ENCODE measurements around the gene PER3. TPM values are rescaled to one million over a fixed set of nuclear protein-coding genes. Genes with fewer than 3 reads are reported as not detected.
"Not testable (repeated sequence)": the region's sequence is repeated elsewhere in the genome, so short reads cannot be mapped to it uniquely, and the experiment has no call there.

PER3 gene
- total RNA-seq, 1 experiment from 2014 or later, result 13.2 TPM

DNA sequence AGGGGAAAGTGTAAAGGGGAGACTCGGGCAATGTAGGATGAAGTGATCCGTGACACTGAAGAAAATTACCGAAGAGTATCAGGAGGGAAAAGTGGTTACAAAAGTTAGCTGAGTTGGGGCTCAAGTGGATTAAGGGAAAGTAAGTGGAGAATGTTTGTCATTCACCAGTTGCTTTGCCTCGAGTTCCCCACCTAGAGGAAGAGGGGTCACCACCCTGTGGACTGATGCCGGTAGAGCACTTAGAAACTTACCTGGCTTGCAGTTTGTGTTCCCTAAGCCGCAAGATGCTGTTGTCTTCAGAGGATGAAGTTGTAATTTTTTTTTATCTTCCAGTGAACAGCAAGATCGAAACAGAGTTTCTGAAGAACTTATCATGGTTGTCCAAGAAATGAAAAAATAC lies 1.0 kb downstream of the PER3 start:
- H3K36me3 ChIP-seq, result peaks cover 65% of the 10 kb centered on the region
- peak overlapping the region; percentile 70; the same call in 1 of the 2 replicates for H3K4me3 ChIP-seq
- no peak overlapping the region for H3K27ac ChIP-seq
- peaks cover 16% of the 10 kb centered on the region for H3K4me1 ChIP-seq (replicated peaks)
- H3K27me3 ChIP-seq (replicated peaks), result no peaks in the 10 kb centered on the region
- no peak for DNase-seq (ENCODE audit: low read depth in 1 of 2, low spot score in 2 of 2)
- peaks cover 4% of the 10 kb centered on the region; the same call in 1 of the 2 replicates for H3K9me3 ChIP-seq (replicated peaks)

DNA sequence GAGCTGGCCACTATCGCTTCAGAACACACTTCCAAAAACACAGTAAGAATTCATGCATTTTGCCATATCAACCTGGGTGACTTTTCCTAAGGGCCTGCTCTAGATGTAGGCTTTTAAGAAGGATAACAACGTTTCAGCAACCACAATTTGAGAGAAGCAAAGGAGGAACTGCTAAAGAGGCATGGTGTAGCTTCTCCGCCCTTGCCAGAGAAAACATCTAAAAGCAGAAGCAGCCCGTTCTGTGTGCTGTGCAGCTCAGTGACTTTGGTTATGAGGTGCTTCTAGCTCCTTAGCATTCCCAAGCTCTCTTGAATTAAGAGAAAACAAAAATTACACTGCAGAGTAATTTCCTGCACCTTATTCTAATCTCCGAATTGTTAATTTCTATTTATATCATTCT lies 2.7 kb downstream of the PER3 start:
- no peak overlapping the region for H3K4me3 ChIP-seq
- H3K9me3 ChIP-seq (replicated peaks), result peaks cover 10% of the 10 kb centered on the region; the same call in 1 of the 2 replicates
- no peaks in the 10 kb centered on the region for H3K27me3 ChIP-seq (replicated peaks)
- no peak overlapping the region for H3K27ac ChIP-seq
- H3K4me1 ChIP-seq (replicated peaks), result peaks cover 16% of the 10 kb centered on the region
- no peak for DNase-seq (ENCODE audit: low read depth in 1 of 2, low spot score in 2 of 2)
- peaks cover 70% of the 10 kb centered on the region for H3K36me3 ChIP-seq

DNA sequence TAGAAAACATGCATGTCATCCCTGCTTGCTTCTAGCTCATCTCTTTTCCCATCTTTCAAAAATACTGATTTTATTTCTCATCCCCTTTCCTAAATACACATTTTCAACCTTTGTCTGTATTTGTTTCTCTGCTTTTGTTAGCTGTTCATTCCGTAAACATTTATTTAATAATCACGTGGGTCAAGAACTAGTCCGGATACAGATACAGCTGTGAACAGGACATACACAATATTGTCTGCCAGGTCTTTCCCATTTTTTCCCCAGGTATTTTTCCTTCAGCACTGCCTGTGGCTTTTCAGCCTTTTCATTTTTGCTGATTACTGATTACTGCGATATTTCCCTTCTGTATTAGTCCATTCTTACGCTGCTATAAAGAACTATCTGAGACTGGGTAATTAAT lies 5.7 kb downstream of the PER3 start:
- no peak overlapping the region for H3K4me3 ChIP-seq
- no peak overlapping the region for H3K27ac ChIP-seq
- H3K4me1 ChIP-seq (replicated peaks), result peaks cover 2% of the 10 kb centered on the region
- H3K36me3 ChIP-seq, result peaks cover 82% of the 10 kb centered on the region
- H3K9me3 ChIP-seq (replicated peaks), result peaks cover 6% of the 10 kb centered on the region; the same call in 1 of the 2 replicates
- no peak for DNase-seq (ENCODE audit: low read depth in 1 of 2, low spot score in 2 of 2)
- H3K27me3 ChIP-seq (replicated peaks), result no peaks in the 10 kb centered on the region

DNA sequence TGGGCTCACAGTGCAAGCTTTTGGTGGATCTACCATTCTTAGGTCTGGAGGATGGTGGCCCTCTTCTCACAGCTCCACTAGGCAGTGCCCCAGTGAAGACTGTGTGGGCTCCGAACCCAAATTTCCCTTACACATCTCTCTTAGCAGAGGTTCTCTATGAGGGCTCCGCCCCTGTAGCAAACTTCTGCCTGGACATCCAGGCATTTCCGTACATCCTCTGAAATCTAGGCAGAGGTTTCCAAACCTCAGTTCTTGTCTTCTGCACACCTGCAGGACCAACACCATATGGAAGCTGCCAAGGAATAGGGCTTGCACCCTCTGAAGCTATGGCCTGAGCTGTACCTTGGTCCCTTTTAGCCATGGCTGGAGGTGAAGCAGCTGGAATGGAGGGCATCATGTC lies 6.9 kb downstream of the PER3 start:
- H3K4me1 ChIP-seq (replicated peaks); H3K9me3 ChIP-seq (replicated peaks); H3K27me3 ChIP-seq (replicated peaks); DNase-seq (ENCODE audit: low read depth in 1 of 2, low spot score in 2 of 2); H3K4me3 ChIP-seq; H3K27ac ChIP-seq: not testable (repeated sequence)
- H3K36me3 ChIP-seq, result peaks cover 83% of the 10 kb centered on the region

DNA sequence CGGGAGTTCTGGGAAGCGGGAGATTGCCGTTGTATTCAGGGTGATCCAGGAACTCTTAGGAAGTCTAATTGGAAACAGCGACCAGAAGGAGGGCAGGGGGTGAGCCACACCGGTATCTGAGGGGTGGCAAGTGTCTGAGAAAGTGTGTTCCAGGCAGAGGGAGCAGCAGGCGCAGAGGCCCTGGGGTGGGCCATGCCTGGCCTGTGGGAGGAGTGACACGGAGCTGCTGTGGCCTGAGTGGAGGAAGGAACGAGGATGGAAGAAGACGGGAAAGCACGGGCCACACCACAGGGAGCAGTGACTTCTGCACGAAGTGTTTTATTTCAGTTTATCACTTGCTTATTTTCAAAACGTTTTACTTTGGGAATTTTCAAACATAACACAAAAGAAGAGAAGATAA lies 11.3 kb downstream of the PER3 start:
- Histone ChIP-seq H3K9me3 (replicated peaks) (peaks cover 4% of the 10 kb centered on the region; the same call in 1 of the 2 replicates), H3K27ac (no peak overlapping the region), H3K36me3 (peaks cover 73% of the 10 kb centered on the region), H3K4me3 (no peak overlapping the region), H3K4me1 (replicated peaks) (no peaks in the 10 kb centered on the region), H3K27me3 (replicated peaks) (no peaks in the 10 kb centered on the region)
- no peak for DNase-seq (ENCODE audit: low read depth in 1 of 2, low spot score in 2 of 2)

DNA sequence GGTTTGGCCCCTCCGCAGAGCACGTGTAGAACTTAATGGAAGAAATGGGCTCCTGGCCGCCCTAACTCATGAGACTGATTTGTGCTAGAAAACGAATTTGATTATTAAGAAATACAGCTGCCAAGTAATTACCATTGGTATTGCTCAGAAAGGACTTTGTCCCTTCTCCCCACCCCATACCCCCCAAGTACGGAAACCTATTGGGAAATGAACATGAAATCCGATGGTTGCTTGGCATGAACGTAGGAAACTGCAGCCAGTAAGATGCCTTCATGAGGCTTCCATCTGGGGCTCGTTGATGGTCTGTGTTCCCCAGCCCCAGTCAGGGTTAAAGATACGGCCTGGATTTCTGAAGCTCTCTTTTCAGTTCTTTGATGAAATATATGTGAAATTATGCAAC lies 21.4 kb downstream of the PER3 start:
- Histone ChIP-seq H3K4me3 (no peak overlapping the region), H3K4me1 (replicated peaks) (peaks cover 5% of the 10 kb centered on the region), H3K9me3 (replicated peaks) (no peaks in the 10 kb centered on the region), H3K27ac (no peak overlapping the region), H3K27me3 (replicated peaks) (no peaks in the 10 kb centered on the region), H3K36me3 (peaks cover 71% of the 10 kb centered on the region)
- no peak for DNase-seq (ENCODE audit: low read depth in 1 of 2, low spot score in 2 of 2)

DNA sequence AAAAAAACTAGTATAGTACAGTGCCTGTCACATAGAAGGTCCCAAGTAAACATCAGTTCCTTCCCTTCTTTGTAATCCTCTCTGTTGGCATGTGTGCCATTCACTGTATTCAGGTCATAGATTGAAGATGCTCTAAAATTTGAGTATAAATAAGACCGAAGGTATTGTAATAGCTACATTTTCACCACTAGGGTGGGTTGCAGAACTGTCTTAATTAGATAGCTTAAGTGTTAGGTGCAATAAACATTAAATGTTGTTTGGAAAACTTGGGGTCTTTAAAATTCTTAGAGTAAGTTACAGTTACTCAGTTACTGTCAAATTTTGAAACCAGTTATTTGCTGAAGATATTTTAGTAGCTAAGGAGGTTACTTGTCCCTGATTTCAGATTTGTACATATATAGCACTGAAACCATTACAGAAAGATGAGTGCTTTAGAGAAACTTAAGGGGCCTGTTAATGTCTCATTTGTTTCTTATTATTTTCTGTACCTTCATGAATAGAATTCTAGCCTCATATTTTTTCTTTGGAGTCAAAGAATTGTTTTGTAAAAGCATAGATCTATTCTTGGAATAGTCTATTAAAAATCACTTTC lies 24.3 kb downstream of the PER3 start:
- Histone ChIP-seq H3K4me1 (replicated peaks) (peaks cover 7% of the 10 kb centered on the region), H3K4me3 (no peak overlapping the region), H3K9me3 (replicated peaks) (no peaks in the 10 kb centered on the region), H3K36me3 (peaks cover 71% of the 10 kb centered on the region), H3K27ac (no peak overlapping the region), H3K27me3 (replicated peaks) (no peaks in the 10 kb centered on the region)
- peak in 1 of 2 experiments; percentile 16 for DNase-seq (ENCODE audit: low read depth in 1 of 2, low spot score in 2 of 2)

DNA sequence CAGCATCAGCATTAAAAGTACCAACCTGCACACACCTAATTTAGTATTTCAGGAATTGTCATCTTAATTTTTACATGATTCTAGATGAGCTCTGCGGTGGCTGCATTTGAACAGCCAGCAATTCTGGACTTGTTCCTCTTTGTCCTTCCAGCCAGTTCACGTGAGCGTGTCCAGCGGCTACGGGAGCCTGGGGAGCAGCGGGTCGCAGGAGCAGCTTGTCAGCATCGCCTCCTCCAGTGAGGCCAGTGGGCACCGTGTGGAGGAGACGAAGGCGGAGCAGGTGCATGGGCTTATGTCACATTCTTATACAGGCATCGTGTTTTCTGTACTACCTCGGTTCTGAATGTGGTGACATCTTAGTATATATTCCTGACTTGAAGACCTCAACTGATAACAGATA lies 25.7 kb downstream of the PER3 start:
- no peak overlapping the region for H3K27ac ChIP-seq
- no peaks in the 10 kb centered on the region for H3K27me3 ChIP-seq (replicated peaks)
- H3K9me3 ChIP-seq (replicated peaks), result no peaks in the 10 kb centered on the region
- H3K4me1 ChIP-seq (replicated peaks), result peaks cover 7% of the 10 kb centered on the region
- peaks cover 75% of the 10 kb centered on the region for H3K36me3 ChIP-seq
- no peak for DNase-seq (ENCODE audit: low read depth in 1 of 2, low spot score in 2 of 2)
- H3K4me3 ChIP-seq, result no peak overlapping the region

DNA sequence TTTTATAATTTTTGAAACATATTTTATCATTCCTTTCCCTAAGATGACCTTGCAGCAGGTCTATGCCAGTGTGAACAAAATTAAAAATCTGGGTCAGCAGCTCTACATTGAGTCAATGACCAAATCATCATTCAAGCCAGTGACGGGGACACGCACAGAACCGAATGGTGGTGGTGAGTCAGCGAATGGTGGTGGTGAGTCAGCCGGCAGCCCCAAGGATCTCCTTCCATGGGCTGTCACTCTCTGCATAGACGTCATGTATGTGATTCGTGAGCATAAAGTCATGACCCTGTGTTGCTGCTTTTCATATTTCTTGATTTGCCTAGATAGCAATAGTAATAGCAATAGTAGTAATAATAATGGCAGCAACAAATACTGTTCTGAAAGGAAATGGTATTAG lies 26.3 kb downstream of the PER3 start:
- H3K27ac ChIP-seq, result no peak overlapping the region
- no peaks in the 10 kb centered on the region for H3K9me3 ChIP-seq (replicated peaks)
- H3K4me1 ChIP-seq (replicated peaks), result peaks cover 7% of the 10 kb centered on the region
- DNase-seq (ENCODE audit: low read depth in 1 of 2, low spot score in 2 of 2), result peak; percentile 33 to 81
- no peak overlapping the region for H3K4me3 ChIP-seq
- H3K36me3 ChIP-seq, result peaks cover 69% of the 10 kb centered on the region
- no peaks in the 10 kb centered on the region for H3K27me3 ChIP-seq (replicated peaks)

DNA sequence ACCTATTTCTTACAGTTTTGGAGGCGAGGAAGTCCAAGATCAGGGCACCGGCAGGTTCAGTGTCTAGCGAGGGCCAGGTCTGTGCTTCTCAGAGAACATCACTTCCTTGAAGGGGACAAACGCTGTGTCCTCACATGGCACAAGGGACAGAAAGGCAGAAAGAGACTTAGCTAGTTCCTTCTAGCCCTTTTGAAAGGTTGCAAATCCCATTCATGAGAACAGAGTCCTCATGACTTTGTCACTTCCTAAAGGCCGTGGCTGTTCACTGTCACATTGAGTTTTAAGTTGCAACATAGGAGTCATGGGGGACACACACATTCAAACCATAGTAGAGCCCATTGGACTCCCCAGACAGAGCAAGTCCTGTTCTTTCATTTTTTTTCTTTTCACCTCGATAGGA lies 27.4 kb downstream of the PER3 start:
- H3K27ac ChIP-seq, result no peak overlapping the region
- no peak overlapping the region for H3K4me3 ChIP-seq
- peaks cover 7% of the 10 kb centered on the region for H3K4me1 ChIP-seq (replicated peaks)
- peaks cover 62% of the 10 kb centered on the region for H3K36me3 ChIP-seq
- H3K9me3 ChIP-seq (replicated peaks), result no peaks in the 10 kb centered on the region
- H3K27me3 ChIP-seq (replicated peaks), result no peaks in the 10 kb centered on the region
- DNase-seq (ENCODE audit: low read depth in 1 of 2, low spot score in 2 of 2), result no peak

DNA sequence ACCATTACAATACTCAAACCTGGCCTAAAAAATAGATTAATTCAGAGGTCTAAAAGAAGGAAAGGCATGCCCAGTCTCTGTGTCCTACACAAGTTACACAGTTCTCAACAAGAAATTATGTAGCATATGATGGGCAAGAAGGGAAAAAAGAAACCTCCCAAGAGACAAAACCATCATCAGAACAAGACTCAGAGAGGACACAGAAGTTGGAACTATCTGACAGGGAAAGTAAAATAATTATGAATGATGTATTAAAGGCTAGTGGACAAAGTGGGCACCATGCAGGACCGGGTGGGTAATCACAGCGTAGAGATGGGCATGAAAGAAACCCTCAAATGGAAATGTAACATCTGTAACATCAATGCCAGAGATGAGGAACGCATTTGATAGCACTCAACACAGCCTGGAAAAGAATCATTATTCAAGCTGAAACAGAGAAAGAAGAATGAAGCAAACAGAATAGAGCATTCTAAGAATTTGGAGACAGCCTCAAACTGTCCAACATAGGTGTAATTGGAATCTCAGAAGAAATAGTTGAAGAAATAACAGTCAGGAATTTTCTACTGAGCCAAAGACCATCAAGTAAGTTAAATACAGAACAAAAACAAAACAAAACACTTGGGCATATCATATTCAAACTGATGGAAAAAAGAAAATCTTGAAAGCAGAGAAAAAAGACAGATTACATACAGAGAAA lies 29.7 kb downstream of the PER3 start:
- H3K27me3 ChIP-seq (replicated peaks), result no peaks in the 10 kb centered on the region

DNA sequence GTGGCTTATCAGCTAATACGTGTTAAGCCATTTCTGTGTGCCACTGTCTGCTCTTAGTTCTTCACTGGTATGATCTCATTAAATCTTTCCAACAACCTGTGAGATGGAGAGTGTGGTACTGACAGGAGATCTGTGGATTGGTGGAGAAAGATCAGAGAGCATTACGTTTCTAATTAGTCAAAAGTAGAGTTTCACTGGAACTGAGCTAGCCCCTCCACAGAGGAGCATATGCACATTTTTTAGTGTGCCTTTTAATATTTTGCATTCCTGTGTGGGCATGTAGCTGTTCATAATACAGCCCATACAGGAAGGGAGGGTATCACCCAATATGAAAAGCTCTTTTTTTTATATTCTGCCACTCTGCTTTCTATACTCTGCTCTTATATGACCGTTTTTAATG lies 37.2 kb downstream of the PER3 start:
- no peaks in the 10 kb centered on the region for H3K27me3 ChIP-seq (replicated peaks)
- no peaks in the 10 kb centered on the region for H3K4me1 ChIP-seq (replicated peaks)
- H3K4me3 ChIP-seq, result no peak overlapping the region
- no peak for DNase-seq (ENCODE audit: low read depth in 1 of 2, low spot score in 2 of 2)
- H3K36me3 ChIP-seq, result peaks cover 60% of the 10 kb centered on the region
- no peaks in the 10 kb centered on the region for H3K9me3 ChIP-seq (replicated peaks)
- no peak overlapping the region for H3K27ac ChIP-seq

More for the DNA sequence above, 29.7 kb downstream of the PER3 start:
- Histone ChIP-seq H3K4me3 (no peak overlapping the region), H3K36me3 (peaks cover 69% of the 10 kb centered on the region), H3K9me3 (replicated peaks) (no peaks in the 10 kb centered on the region), H3K27ac (no peak overlapping the region), H3K4me1 (replicated peaks) (peaks cover 7% of the 10 kb centered on the region)
- DNase-seq (ENCODE audit: low read depth in 1 of 2, low spot score in 2 of 2), result no peak

DNA sequence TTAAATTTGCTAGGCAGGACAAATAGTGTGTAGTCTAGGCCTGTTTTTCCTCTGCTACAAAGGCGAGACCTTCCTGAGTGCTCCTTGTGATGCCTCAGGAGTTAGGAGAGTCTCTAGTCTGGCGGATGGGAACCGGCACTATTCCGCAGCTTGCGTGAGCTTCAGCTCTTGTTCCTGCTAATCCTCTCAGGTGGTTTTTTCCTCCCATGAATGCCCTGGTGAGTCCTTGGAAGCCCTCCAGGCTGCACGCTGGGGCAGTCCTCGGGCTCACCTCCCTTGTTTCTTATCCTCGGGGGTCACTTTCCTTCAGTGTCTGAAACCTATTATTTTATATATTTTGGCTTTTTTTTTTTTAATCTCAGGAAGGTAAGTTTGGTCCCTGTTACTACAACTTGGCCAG lies 40.6 kb downstream of the PER3 start:
- Histone ChIP-seq H3K4me3 (no peak overlapping the region), H3K36me3 (peaks cover 66% of the 10 kb centered on the region), H3K27ac (no peak overlapping the region), H3K9me3 (replicated peaks) (no peaks in the 10 kb centered on the region), H3K27me3 (replicated peaks) (no peaks in the 10 kb centered on the region), H3K4me1 (replicated peaks) (no peaks in the 10 kb centered on the region)
- DNase-seq (ENCODE audit: low read depth in 1 of 2, low spot score in 2 of 2), result no peak

DNA sequence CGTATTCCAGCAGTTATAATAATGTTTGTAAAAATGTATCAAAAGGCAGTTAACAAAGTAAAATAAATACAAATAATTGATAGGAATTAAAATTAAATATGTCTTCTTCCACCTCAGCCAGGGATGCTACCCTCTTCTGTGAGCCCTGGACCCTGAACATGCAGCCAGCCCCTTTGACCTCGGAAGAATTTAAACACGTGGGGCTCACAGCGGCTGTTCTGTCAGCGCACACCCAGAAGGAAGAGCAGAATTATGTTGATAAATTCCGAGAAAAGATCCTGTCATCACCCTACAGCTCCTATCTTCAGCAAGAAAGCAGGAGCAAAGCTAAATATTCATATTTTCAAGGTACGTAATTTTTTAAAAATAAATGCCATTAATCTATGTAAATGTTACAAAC lies 42.3 kb downstream of the PER3 start:
- no peak for DNase-seq (ENCODE audit: low read depth in 1 of 2, low spot score in 2 of 2)
- Histone ChIP-seq H3K4me3 (no peak overlapping the region), H3K27ac (no peak overlapping the region), H3K4me1 (replicated peaks) (no peaks in the 10 kb centered on the region), H3K27me3 (replicated peaks) (no peaks in the 10 kb centered on the region), H3K9me3 (replicated peaks) (no peaks in the 10 kb centered on the region), H3K36me3 (peaks cover 62% of the 10 kb centered on the region)

All from SJSA1 (cell line).